DMS153 (cell line): ENCODE measurements around the gene GOLPH3.
"Not testable (repeated sequence)": the region's sequence is repeated elsewhere in the genome, so short reads cannot be mapped to it uniquely, and the experiment has no call there.

Source experiments
- DNase-seq: peaks from one replicate; lab custom pipeline; 2025; lab: John Stamatoyannopoulos, UW

GOLPH3 gene

DNA sequence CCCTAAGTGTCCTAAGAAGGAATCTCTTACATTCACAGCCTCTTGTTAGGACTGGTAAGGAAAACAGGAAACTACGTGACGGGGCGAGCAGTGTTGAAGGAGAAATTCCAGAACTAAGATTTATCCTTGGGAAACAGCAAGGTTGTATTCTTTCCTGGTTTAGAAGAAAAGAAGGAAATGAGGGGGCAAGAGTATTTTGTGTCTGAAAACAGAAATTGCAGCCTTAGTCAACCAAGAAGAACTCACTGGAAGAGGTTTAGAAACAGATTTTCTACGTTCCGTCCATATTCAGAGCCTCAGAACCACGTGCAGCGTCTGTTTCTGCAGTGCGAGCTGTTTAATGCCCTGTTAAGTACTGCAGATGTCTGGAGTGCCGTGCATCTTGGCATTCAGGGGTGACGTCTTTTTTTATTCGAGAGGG is 75.2 kb downstream of the GOLPH3 start:
- no peak for DNase-seq

DNA sequence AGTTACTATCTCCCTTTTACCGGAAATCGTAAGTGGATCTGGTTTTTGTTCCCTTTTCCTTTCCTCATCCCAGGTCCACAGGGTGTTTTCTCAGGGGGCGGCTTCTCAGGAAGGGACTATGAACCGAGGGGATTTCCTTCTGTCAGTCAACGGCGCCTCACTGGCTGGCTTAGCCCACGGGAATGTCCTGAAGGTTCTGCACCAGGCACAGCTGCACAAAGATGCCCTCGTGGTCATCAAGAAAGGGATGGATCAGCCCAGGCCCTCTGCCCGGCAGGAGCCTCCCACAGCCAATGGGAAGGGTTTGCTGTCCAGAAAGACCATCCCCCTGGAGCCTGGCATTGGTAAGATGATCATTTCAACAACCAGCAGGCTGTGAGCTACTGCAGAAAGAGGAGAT is 75.8 kb downstream of the GOLPH3 start:
- no peak for DNase-seq

DNA sequence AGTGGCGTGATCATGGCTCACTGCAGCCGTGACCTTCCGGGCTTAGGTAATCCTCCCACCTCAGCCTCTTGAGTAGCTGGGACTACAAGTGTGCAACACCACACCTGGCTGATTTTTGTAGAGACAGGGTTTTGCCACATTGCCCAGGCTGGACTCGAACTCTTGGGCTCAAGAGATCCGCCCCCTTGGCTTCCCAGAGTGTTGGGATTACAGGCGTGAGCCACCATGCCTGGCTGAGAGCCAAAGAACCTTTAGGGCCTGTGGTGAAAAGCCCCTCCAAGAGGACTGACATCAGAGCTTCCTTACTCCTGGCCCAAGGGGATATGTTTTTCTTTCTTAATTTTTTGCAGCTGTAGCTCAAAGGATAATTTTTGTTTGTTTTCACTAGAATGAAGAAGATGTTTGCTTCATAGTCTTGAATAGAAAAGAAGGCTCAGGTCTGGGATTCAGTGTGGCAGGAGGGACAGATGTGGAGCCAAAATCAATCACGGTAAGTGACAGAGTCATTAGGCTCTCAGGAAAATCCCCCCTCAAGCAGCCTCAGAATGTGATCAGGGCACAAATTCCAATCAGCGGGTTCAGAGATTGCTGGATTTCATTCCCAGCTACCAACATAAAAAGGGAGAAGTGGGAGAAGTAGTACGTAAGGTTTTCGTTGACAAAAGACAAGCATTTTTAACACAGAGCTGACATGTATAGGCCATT is 77.1 kb downstream of the GOLPH3 start:
- DNase-seq = no peak

DNA sequence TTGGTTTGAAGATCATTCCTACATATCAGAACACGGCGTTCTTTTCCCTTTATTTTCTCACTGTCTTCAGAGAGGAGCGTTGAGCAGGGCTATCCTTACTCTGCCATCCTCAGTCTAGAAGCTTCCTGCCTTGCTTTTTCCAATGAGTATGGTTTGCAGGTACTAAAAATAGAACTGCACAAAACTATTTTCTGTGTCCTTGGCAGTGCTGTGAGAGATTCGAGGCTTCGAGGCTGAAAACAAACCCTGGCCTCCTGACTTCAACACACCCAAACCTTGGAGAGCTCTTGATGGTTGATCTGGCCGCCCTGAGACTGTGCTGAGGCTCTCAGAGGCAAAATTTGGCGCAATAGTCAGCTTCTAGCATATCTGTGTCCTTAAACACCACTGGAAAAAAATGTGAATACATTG is 78.9 kb downstream of the GOLPH3 start:
- DNase-seq = no peak

DNA sequence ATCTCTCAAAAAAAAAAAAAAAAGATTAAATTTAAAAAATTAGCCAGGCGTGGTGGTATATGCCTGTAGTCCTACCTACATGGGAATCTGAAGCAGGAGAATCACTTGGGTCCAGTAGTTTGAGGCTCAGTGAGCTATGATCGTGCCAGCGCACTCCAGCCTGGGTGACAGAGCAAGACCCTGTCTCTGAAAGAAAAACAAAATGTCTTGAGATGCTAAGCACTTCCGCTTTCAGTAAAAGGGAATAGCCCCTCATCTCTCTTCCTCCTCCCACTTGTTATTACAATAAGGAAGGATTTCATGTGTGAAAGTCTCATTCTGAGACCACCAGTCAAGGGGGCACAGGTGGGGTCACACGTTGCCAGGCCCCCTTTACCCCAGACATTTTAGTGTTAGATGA is 79.4 kb downstream of the GOLPH3 start:
- DNase-seq = no peak

DNA sequence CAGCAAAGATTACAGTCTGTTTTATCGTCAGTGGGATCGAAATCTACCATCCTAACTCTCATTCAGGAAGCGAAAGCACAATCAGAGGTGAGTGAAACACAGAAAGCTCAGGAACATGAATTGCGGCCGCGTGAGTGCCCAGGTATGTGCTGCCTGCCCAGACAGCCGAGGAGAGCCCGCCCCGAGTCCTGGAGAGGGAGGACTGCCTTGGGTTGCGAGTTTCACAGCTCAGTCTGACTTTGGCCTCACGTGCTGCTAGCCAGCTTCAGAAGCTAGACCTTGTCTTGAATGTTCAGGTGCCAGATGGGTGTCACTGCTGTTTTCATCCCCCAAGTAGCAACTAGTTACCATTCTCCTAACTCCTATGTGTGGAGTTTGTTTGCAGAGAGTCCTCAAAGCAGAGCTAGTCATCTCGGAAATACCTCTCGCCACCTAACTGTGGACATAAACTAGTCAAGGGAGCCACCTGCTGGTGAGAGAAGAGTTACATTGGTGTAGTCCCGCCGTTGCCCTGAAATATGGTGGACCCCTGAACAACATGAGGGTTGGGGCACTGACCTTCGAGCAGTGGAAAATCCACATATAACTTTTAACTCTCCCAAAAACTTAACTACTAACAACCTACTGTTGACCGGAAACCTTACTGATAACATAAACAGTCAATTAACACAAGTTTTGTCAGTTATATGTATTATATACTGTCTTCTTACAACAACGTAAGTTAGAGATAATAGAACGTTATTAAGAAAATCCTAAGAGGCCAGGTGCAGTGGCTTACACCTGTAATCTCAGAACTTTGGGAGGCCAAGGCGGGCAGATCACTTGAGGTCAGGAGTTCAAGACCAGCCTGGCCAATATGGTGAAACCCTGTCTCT is 80.9 kb downstream of the GOLPH3 start:
- DNase-seq = peak; percentile 62

DNA sequence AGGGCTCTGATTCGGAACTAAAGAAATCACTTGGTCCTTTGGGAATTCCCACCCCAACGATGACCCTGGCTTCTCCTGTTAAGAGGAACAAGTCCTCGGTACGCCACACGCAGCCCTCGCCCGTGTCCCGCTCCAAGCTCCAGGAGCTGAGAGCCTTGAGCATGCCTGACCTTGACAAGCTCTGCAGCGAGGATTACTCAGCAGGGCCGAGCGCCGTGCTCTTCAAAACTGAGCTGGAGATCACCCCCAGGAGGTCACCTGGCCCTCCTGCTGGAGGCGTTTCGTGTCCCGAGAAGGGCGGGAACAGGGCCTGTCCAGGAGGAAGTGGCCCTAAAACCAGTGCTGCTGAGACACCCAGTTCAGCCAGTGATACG is 83.4 kb downstream of the GOLPH3 start:
- no peak for DNase-seq

DNA sequence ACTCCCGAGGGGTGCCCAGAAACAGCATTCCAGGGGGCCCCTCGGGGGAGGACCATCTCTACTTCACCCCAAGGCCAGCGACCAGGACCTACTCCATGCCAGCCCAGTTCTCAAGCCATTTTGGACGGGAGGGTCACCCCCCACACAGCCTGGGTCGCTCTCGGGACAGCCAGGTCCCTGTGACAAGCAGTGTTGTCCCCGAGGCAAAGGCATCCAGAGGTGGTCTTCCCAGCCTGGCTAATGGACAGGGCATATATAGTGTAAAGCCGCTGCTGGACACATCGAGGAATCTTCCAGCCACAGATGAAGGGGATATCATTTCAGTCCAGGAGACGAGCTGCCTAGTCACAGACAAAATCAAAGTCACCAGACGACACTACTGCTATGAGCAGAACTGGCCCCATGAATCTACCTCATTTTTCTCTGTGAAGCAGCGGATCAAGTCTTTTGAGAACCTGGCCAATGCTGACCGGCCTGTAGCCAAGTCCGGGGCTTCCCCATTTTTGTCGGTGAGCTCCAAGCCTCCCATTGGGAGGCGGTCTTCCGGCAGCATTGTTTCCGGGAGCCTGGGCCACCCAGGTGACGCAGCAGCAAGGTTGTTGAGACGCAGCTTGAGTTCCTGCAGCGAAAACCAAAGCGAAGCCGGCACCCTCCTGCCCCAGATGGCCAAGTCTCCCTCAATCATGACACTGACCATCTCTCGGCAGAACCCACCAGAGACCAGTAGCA is 83.9 kb downstream of the GOLPH3 start:
- DNase-seq = no peak

DNA sequence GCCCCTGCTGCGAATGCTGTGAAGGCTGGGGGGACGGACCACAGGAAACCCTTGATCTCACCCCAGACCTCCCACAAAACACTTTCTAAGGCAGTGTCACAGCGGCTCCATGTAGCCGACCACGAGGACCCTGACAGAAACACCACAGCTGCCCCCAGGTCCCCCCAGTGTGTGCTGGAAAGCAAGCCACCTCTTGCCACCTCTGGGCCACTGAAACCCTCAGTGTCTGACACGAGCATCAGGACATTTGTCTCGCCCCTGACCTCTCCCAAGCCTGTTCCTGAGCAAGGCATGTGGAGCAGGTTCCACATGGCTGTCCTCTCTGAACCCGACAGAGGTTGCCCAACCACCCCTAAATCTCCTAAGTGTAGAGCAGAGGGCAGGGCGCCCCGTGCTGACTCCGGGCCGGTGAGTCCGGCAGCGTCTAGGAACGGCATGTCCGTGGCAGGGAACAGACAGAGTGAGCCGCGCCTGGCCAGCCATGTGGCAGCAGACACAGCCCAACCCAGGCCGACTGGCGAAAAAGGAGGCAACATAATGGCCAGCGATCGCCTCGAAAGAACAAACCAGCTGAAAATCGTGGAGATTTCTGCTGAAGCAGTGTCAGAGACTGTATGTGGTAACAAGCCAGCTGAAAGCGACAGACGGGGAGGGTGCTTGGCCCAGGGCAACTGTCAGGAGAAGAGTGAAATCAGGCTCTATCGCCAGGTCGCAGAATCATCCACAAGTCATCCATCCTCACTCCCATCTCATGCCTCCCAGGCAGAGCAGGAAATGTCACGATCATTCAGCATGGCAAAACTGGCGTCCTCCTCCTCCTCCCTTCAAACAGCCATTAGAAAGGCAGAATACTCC is 84.7 kb downstream of the GOLPH3 start:
- DNase-seq = no peak

DNA sequence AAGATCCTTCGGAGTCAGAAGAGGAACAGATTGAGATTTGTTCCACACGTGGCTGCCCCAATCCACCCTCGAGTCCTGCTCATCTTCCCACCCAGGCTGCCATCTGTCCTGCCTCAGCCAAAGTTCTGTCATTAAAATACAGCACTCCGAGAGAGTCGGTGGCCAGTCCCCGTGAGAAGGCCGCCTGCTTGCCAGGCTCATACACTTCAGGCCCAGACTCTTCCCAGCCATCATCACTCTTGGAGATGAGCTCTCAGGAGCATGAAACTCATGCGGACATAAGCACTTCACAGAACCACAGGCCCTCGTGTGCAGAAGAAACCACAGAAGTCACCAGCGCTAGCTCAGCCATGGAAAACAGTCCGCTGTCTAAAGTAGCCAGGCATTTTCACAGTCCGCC is 85.9 kb downstream of the GOLPH3 start:
- no peak for DNase-seq

DNA sequence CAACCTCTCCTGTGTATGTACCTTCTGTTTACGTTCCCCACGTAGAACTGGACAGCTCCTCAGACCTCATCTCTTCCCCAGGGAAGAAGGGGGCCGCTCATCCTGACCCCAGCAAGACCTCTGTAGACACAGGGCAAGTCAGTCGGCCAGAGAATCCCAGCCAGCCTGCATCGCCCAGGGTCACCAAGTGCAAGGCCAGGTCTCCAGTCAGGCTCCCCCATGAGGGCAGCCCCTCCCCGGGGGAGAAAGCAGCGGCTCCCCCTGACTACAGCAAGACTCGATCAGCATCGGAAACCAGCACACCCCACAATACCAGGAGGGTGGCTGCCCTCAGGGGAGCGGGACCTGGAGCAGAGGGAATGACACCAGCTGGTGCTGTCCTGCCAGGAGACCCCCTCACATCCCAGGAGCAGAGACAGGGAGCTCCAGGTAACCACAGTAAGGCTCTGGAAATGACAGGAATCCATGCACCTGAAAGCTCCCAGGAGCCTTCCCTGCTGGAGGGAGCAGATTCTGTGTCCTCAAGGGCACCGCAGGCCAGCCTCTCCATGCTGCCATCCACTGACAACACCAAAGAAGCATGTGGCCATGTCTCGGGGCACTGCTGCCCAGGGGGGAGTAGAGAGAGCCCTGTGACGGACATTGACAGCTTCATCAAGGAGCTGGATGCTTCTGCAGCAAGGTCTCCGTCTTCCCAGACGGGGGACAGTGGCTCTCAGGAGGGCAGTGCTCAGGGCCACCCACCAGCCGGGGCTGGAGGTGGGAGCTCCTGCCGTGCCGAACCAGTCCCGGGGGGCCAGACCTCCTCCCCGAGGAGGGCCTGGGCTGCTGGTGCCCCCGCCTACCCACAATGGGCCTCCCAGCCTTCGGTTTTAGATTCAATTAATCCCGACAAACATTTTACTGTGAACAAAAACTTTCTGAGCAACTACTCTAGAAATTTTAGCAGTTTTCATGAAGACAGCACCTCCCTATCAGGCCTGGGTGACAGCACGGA is 86.7 kb downstream of the GOLPH3 start:
- no peak for DNase-seq

DNA sequence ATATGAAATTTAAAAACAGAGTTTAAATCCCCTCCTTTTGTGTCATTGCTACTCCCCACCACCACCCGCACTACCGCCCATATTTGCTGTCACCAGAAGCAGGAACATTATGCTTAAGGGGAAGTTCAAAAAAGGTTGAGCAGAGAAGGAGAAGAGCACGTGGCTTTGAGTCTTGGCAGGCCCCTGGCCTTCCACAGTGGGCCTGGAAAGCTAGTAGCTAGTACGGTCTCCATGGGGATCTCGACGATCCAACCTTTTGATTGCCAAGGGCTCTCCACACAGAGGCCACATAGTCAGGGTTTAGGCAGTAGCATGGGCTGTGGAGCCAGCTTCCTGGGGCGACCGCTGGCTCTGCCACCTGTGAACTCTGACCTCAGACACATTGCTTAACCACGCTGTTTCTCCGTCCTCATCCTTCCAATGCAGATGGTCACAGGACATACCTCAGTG is 90.1 kb downstream of the GOLPH3 start:
- DNase-seq = no peak

DNA sequence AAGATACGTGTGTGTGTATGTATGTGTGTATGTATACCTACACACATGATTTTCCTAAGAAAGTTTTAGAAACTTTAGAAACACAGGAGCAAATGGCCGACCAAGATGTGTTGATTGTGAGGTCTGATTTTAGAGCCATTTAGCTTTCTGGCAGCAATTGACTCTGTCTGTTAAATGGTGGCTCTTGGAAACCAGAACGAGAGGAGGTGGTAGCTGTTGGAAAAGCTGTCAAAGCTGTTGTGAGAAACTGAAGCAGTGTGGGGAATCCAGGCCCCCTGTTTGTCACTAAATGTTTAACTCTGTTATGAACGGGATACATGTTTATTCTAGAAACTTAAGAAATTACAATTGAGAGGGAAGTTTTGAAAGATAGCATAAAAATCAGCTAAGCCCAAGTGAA is 91.4 kb downstream of the GOLPH3 start:
- no peak for DNase-seq

DNA sequence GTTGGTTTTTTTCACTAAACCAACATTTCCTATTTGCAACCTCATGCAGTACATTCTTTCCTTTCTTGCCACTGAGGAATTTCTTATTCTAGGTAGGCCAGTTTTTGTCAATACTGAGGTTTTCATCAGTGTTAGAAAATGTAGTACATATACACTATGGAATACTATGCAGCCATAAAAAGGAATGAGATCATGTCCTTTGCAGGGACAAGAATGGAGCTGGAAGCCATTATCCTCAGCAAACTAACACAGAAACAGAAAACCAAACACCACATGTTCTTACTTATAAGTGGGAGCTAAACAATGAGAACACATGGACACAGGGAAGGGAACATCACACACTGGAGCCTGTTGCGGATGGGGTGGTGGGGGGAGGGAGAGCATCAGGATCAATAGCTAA is 93.6 kb downstream of the GOLPH3 start:
- DNase-seq = not testable (repeated sequence)

DNA sequence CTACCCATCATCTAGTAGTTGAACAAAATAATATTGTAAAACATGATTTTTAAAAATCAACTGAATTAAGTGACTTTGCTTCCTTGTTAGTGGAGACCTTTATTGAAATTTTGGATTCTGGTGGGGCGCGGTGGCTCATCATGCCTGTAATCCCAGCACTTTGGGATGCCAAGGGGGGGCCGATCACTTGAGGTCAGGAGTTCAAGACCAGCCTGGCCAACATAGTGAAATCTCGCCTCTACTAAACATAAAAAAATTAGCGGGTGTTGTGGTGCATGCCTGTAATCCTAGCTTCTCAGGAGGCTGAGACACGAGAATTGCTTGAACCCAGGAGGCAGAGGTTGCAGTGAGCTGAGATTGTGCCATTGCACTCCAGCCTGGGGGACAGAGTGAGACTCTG is 95.3 kb downstream of the GOLPH3 start:
- not testable (repeated sequence) for DNase-seq

DNA sequence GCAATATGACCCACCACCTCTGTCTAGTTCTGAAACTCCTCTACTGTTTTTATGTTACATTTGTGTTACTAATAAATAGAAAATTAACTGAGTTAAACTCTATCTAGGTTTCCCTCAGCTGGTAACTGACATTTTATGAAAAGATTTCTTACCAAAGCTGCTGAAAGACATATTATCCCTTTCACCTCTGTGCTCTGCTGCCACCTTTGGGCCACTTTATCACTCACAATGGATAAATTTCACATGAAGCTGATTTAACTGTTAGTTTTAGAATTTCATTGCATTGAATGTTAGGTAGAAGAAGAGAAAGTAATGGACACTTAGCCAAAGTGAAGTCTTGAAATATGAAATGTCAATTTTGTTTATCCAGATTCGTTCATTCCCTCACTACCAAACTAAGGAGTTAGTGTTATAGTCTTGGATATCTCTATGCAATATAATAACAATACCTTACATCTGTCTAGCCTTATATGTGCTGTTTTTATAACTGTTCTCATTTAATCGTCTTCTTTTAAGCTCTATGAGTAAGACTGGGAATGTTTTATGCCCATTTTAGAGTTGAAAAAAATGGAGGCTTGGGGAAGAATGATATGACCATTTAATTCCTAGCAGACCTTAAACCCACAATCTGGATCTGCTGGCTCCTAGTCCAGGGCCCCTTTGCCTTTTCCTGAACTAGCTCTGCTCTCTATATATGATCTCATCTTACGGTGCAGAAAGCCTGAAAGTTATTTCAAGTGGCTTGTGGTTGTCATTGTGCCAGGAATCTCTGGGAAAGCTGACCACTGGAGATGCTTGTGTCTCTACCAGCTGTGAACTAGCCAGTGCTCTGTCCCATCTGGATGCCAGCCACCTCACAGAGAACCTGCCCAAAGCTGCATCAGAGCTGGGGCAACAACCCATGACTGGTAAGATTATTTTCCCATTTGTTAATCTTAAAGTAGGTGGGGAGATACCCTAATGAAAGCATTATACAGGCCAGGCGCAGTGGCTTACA is 97.1 kb downstream of the GOLPH3 start:
- no peak for DNase-seq
